HG02870 (cell line): ENCODE results near the gene SGMS1.

ENCODE experiments used
- ATAC-seq: cut with Tn5 transposase; IDR thresholded peaks from one replicate; pipeline ENCODE4 v1.9.1; 2021; ENCODE audit warnings: mild to moderate bottlenecking, moderate library complexity; ENCODE audit not compliant: unreplicated experiment

The SGMS1 gene

DNA sequence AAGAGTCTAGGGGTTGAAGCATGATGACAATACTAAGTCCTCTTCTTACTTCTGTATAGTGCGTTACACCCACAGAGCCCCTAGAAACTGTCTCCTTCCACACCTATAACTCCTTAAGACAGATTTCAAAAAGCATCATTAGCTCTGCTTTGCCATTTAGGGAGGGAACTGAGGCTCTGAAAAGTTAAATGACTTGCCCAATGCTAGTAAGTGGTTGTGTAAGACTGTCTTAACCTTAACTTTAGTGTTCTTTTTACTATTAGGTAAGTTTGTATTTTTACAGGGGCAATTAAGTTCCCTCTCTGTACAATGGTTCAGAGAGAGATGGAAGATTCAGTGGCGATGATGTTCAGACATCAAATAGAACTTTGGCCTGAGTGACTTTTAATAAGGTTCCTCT lies 299.7 kb downstream of the SGMS1 start:
- no peak for ATAC-seq

DNA sequence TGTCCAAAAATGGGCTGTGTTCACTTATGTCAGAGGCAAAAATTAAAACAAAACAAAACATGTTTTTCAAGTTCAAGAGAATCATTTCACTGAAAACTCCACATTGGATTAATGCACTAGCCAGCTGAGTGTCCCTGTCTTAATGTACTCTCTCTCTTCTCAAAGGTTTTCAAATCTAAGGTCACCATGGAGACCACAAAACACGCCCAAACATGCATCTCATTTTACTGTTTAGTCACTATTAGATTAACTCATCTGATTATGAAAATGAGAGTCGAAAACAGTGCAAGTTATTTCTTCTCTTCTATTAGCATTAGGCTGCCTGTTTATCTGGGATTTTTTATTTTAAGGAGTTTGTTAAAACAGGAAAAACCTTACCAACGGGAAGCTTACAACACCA lies 301.7 kb downstream of the SGMS1 start:
- ATAC-seq, result peak; percentile 60

DNA sequence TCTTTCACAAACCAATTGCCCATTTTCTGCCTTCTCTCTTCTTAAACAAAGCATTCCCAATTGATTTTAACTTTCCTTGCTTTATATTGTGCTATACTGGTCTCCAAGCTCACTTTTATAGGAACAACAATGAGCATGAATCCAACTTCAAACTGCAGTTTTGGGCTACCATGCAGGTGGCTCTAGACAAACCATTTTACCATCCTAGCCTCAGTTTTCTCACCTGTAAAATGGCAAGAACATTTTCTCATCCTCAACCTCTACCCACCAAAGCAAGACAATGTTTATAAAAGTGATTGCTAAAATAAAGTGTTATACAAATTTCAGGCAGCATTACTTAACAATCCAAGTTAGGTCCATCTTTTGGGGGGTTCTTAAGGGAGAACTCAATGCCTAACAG lies 305.6 kb downstream of the SGMS1 start:
- no peak for ATAC-seq

DNA sequence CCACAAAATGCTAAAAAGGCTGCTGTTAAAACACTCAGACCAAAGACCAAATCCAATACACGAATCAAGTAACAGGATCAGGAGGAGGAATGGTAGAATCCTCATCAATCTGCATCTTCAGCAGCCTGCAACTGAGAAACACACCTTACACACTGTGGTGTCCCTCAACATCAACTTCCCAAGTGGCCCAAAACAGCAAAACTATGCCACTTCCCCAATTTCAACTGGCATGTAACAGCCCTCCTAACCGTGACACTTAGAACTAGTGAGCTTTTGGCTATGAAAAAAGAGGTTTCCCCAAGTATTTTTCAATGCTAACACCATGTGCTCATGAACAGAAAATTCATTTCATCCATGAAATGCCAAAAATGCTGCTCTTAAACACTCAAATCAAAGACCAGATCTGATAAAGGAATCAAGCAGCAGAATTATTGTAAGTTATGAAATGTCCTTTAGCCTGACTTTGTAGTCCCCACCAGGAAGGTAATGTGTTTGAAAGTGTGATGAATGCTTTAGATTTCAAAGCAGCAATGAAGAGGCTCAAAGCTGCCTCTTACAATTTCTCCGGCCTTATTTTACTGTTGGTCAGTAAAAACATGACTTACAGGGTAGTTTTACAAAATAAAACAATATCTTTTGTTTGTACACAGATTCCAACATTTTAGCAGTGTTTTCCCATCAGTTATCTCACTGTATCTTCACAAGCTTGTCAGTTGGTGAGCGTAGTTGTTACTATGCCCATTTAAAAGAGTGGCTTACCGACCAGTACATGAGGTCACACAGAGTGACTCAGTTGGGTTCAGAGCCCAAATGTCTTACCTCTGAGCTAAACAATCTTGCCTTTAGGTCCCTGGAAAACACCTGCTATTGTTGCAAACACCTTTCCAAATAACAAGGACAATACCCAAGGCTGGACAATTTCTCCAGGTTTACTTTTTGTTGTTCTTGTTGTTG lies 306.8 kb downstream of the SGMS1 start:
- no peak for ATAC-seq

DNA sequence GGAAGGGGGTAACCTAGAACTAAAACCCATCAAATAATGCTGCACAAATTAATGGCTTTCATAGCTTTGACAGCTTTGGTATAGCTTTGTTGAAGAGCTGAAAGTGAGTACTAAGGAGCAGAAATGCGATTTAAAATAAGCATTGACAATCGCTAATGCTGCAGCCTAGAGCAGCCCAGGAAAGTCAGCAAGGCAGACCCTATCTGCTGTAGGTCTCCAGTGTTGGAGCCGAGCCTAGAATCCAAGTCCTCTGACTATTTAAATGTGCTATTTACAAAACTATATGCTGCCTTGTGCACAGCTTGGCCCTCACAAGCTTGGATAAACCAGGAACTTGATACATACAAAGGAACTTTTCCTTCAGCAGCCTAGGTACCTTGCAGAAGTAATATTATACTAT lies 307.6 kb downstream of the SGMS1 start:
- no peak for ATAC-seq

DNA sequence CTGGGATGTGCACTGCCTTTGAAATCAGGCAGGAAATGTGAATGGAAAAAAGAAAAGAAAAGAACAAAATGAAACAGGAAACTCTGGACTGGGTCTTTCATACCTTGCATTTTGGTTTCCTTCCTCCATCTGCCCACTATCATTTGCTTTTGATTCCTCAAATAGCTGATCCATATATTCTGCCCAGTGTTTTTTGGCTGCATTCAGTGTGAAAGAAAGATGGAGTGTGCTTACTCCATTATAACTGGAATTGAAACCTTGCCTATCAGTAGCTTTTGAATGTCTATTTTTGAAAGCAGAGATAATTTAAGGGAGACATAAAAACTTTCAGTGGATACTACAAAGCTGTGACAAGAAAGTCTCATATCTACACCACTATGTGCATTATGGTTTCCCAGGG lies 308.3 kb downstream of the SGMS1 start:
- no peak for ATAC-seq

DNA sequence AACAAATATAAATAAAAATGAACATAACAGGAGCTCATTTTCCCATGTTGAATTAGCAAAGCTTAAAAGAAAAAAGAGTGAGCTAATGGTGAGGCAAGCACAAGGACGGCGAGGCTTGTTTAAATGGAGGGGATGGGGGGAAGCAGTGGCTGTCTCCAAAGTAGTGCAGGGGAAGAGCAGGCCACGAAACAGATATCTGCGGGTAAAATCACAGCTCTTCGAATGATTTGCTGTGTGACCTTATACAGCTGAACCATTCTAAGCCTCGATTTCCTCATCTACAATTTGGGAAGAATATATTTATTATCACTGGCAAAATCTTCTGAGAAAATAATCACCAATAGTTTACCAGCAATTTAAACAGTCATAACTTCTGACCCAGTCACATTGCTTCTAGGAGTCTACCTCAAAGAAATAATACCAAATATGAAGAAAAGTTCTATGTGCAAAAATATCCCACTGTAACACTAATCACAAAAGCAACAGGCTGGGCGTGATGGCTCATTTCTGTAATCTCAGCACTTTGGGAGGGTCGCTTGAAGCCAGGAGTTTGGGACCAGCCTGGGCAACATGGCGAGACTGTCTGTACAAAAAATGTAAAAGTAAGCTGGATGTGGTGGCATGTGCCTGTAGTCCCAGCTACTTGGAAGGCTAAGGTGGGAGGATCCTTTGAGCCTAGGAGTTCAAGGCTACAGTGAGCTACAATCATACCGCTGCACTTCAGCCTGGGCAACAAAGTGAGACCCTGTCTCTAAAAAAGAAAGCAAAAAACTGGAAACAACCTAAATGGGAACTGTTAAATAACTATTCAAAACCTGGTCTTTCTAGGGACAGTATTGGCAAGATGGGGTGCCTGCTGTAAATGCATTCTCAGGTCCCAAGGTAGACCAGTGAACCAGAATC lies 309.3 kb downstream of the SGMS1 start:
- no peak for ATAC-seq

DNA sequence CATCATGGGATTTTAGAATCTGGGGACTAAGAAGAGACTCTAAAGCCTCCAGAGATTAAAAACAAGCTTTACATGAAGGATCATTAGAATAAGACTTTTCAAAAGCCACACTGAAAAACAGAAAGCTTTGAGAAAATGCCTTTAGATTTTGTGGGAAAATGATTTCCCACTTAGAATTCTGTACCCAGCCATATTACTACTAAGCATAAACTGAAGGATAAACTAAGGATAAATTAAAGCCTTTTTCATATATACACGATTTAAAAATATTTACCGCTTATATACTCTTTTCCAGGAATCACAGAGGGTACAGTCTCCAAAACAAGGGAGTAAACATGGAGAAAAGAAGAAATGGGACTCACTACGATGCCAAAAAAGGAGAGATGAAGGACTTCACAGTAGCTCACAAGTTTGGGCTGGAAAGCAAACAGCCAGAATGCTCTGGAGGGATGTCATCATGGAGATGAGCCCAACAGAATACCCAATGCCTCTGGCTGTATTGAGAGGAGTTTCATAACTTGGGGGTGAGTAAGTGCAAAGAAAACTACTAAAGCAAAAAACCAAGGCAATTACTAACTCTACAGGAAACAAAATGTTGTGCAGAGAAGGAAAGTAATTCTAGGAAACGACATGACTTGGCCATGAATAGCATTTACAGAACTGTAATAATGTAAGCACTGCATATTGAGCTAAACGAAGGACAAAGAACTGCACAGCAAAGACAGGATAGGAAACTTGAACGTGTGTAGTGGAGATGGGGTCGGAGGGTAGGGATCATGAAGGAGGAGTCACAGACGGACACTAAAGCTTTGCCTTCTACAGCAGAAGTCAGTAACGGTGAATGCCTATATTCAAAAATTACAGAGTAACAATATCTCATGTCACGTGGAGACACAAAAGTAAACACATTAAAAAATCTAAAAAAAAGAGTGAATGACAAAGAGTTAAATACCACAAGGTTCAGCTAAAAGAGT lies 311.0 kb downstream of the SGMS1 start:
- no peak for ATAC-seq

DNA sequence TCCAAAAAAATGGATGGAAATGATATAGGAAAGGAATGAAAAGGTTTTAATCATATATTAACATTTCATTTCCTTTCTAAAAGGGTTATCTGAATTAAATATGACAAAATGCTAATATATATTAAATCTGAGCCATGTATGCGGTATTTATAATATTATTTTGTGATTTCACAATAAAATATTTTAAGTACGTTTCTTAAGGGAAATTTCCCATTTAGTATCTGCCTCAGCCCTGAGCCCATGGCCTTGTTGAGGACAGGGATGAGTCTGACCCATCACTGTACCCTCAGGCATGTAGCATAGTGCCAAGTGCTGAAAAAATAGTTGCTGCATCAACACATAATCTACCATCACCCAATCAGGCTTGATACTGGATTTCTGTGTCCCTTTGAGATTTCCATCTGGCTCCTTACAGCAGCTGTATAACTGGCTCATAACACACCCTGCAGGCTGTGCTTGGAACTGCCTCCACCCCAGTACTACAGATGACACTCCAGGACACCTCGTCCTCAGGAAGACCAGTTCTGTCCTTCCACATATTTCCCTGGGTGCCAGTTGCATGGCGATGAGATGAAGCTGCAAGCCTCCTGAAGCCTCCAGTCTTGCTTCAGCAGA lies 313.1 kb downstream of the SGMS1 start:
- ATAC-seq, result no peak

DNA sequence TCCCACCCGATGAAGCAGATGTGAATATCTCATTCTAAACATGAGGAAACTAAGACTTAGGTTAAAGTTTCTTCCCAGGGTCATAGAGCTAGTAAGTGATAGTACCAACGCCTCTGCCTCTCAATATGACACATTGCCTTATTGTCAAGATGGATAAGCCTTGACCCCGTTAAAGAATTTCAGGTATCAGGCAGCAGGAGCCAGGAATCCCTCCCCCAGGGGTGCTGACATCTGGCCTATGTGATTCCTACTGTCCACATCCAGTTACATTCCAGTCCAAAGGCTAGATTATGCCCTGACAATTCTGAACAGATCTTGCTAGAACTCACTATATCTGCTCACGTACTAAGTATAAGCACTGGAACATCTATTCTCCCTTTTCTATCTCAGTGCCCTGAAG lies 314.4 kb downstream of the SGMS1 start:
- no peak for ATAC-seq

DNA sequence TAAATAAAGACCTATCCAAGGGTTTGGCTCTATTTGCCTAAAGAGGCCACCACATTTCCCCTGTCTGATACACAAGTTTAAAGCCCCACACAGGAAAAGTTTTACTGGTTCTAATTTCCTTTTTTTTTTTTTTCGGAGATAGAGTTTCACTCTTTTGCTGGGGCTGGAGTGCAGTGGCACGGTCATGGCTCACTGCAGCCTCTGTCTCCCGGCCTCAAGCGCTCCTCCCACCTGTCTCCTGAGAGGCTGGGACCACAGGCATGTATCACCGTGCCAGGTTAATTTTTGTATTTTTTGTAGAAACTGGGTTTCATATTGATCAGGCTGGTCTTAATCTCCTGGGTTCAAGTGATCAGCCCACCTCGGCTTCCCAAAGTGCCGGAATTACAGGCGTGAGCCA lies 319.1 kb downstream of the SGMS1 start:
- no peak for ATAC-seq

DNA sequence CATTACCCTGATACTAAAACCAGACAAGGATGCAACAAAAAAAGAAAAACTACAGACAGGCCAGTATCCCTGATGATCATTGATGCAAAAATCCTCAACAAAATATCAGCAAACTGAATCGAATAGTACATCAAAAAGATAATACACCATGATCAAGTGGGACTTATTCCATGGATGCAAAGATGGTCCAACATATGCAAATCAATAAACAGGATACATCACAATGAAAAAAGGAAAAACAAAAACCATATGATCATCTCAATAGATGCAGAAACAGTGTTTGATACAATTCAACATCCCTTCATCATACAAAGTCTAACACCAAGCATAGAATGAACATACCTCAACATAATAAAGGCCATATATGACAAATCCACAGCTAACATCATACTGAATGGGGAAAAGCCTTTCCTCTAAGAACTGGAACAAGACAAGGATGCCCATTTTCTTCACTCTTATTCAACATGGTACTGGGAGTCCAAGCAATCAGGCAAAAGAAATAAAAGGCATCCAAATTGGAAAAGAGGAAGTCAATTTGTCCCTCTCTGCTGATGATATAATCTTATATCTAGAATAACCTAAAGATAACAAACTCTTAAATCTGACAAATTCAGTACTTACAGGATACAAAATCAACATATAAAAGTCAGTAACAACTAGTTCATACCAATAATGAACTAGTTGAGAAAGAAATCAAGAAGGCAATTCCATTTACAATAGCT lies 323.6 kb downstream of the SGMS1 start:
- ATAC-seq, result no peak

DNA sequence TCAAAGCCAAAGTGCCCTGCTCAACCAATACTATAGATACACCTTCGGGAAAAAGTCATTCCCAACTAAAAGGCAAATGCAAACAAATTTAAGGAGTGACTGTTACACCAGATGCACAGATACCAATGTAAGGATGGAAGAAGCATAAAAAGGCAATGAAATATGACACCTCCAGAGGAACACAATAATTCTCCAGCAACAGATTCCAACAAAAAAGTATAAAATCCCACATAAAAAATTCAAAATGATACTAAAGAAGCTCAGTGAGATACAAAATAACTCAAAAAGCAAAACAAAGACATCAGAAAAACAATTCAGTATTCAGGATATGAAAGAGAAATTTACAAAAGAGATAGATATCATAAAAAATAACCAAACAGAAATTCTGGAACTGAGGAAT lies 328.4 kb downstream of the SGMS1 start:
- ATAC-seq, result no peak

DNA sequence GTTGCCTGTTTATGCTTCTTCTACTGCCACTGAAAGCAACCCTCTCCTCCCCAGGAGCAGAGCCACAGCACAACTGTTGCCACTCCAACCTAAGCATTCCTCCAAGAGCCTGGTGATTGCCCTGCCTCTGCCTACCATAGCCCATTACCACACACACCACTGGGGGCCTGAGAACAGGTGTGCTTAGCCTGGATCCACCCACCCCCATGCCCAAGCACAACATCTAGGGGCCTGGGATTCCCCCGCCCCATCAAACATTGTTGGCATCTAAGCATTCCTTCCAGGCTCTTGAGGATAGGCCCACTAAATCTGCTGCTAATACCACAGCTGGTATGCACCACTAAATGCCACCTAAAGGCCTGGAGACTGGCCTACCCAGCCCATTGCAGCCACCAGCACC lies 329.2 kb downstream of the SGMS1 start:
- ATAC-seq, result no peak

DNA sequence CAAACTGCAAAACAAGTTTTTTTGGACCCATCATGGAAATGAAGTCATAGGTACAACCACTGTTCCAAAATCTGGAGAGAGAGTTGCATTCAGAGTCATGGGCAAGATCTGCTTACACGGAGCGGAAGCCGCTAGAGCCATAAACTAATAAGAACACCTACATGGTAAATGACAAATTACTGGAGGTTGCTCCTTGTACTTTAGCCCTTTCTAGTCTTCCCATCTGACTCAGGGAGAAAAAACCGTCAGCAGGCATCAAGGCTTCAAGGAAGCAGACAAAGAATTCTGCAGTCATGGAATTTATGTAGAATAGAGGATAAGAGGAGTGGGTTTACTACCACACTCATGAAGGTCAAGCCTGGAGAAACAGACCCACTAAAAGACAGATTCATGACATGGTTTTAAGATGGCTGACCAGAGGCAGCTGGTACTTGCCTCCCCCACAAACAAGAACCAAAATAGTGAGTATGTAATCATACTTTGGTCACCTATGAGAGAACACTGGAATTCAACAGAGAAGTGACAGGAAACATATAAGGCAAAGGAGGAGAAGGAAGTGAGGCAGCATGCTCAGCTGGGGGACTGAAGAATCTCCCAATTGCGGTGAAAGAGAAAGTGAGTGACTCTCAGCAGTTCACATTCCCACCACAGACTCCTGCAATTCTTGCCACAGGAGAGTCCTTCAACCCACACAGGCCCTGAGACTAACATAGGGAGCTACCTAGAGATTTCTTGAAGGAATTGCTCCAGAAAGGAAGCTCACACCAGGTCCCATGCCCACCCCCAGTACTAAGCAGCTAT lies 330.0 kb downstream of the SGMS1 start:
- no peak for ATAC-seq

DNA sequence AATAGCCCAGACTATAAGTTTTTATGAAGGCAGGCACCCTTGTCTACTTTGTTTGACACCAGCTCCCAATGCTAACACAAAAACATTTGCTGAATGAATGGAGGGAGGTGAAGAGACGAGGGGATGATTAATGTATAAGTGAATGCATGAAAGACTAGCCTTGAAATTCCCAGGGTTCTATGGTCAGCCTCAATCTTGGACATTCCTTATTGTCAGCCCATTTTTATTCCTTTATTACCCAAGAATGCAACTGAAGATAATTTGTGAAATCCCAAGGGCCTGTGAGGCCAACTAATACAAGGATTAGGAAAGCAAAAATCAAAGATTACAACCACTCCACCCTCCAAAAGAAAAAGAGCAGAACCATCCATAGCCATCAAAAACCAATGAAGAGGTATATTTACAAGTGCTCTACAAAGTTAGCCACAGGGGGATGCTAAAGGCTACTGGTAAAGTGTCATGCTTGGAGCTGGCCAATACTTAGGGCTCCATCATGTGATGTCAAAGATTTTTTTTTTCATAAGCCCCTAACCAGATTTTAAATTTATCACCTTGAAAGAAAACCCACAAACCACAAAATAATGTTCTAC lies 332.4 kb downstream of the SGMS1 start:
- ATAC-seq, result no peak

DNA sequence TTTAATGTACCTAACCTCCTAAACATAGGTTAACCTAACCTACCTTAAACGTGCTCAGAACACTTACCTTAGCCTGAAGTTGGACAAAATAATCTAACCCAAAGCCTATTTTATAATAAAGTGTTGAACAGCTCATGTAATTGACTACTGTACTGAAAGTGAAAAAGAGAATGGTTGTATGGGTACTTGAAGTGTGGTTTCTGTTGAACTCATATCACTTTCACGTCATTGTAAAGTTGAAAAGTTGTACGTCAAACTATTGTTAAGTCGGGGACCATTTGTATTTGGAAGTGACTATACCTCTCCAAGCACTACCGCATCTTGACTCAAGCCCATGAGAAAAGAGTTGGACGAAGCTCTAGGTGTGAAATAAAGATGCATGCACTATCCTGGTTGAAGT lies 334.6 kb downstream of the SGMS1 start:
- ATAC-seq, result no peak

DNA sequence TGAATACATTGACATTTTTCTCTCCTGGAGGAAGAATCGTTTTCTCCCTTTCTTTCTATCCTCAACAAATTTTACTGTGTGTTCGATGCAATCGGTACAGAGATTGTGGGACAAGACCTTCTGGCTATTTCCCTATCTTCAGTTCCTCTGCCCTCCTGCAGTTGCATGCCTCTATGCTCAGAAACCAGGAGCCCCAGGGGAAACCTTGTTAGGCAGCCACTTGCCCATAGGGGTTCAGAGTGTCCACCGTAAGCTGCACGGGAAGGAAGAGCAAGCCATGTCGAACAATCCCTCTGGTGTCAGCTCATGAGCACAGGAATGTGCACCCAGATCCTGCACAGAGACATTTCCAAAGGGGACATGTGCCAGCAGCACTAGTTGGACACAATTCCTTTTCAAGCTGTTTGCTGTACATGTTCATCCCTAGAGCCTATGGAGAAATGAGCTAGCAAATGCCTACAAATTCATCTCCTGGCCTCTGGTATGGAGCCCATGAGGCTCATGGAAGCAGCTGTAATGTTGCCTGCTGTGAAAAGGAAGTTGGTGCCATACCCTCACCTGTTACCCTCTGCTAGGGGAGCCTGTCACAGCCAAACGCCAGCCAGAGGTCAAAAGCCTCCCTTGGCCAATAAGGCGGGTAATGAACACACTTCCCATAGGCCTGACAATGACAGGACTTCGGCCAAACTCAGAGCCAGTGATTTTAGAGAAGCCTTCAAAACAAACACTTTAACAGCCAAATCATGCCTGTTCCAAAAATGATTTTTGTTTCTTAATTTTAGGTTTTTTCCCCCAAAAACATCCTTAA lies 336.6 kb downstream of the SGMS1 start:
- no peak for ATAC-seq
